GM12873 (cell line): Measurements from ENCODE around the gene LIN37.

Experiments
- TF ChIP-seq, protein P1 (sequence below): IDR thresholded peaks from 2 replicates; pipeline ENCODE4 v1.5.1; 2012; ENCODE audit warnings: low read depth, mild to moderate bottlenecking, moderate library complexity, low read length, control low read depth; ENCODE audit not compliant: insufficient read depth; ENCODE audit errors: missing control alignments

Gene LIN37

DNA sequence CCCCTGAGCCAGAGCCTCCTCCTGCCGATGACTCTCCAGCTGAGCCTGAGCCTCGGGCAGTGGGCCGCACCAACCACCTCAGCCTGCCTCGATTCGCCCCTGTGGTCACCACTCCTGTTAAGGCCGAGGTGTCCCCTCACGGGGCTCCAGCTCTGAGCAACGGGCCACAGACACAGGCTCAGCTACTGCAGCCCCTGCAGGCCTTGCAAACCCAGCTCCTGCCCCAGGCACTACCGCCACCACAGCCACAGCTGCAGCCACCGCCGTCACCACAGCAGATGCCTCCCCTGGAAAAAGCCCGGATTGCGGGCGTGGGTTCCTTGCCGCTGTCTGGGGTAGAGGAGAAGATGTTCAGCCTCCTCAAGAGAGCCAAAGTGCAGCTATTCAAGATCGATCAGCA is 27.0 kb upstream of the LIN37 start:
- TF ChIP-seq, protein P1, sequence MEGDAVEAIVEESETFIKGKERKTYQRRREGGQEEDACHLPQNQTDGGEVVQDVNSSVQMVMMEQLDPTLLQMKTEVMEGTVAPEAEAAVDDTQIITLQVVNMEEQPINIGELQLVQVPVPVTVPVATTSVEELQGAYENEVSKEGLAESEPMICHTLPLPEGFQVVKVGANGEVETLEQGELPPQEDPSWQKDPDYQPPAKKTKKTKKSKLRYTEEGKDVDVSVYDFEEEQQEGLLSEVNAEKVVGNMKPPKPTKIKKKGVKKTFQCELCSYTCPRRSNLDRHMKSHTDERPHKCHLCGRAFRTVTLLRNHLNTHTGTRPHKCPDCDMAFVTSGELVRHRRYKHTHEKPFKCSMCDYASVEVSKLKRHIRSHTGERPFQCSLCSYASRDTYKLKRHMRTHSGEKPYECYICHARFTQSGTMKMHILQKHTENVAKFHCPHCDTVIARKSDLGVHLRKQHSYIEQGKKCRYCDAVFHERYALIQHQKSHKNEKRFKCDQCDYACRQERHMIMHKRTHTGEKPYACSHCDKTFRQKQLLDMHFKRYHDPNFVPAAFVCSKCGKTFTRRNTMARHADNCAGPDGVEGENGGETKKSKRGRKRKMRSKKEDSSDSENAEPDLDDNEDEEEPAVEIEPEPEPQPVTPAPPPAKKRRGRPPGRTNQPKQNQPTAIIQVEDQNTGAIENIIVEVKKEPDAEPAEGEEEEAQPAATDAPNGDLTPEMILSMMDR, result no peak

DNA sequence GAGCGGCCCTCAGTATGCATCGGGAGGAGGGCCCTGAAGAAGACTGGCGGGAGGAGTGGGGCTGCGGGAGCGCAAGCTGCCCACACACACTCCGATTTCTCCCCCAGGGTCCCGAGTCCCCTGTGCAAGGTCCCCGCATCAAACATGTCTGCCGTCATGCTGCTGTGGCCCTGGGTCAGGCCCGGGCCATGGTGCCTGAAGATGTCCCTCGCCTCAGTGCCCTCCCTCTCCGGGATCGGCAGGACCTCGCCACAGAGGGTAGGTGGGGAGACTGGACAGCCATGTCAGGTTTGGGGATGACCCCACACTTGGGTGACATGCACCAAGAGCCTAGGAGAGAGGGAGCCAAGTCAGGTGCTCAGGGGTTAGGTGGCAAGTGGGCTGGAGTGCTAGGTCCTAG is 25.9 kb upstream of the LIN37 start:
- TF ChIP-seq, protein P1, result no peak

DNA sequence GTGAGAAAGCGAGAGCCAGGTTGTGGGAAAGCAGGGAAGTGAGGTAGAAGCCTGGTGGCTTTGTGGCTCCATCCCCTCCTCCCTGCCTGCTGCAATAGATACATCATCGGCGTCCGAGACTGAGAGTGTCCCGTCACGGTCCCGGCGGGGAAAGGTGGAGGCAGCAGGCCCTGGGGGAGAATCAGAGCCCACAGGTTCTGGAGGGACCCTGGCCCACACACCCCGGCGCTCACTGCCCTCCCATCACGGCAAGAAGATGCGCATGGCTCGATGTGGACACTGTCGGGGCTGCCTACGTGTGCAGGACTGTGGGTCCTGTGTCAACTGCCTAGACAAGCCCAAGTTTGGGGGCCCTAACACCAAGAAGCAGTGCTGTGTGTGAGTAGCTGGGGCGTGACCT is 25.5 kb upstream of the LIN37 start:
- TF ChIP-seq, protein P1, result no peak

DNA sequence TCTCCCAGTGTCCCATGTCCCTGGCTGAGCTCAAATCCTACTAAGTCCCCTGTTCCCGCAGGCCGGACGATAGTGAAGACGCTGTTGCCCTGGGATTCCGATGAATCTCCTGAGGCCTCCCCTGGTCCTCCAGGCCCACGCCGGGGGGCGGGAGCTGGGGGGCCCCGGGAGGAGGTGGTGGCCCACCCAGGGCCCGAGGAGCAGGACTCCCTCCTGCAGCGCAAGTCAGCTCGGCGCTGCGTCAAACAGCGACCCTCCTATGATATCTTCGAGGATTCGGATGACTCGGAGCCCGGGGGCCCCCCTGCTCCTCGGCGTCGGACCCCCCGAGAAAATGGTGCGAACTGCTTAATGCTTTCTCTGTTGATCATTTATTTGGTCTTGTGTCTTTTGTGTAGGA is 24.7 kb upstream of the LIN37 start:
- TF ChIP-seq, protein P1, result no peak

DNA sequence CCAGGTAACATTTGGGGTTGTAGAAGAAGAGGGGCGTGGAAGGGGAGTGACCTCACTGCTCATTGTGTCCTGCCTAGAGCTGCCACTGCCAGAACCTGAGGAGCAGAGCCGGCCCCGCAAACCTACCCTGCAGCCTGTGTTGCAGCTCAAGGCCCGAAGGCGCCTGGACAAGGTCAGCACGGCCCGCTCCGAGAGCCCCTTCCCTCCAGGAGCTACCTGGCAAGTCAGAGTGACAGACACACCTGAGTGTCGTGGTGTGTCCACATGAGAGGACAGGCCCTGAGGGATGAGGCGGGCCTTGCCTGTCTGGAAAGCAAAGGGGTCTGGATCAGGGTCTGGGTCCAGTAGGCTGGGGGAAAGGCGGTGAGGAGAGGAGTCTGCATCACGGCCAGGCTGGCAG is 23.8 kb upstream of the LIN37 start:
- TF ChIP-seq, protein P1, result no peak

DNA sequence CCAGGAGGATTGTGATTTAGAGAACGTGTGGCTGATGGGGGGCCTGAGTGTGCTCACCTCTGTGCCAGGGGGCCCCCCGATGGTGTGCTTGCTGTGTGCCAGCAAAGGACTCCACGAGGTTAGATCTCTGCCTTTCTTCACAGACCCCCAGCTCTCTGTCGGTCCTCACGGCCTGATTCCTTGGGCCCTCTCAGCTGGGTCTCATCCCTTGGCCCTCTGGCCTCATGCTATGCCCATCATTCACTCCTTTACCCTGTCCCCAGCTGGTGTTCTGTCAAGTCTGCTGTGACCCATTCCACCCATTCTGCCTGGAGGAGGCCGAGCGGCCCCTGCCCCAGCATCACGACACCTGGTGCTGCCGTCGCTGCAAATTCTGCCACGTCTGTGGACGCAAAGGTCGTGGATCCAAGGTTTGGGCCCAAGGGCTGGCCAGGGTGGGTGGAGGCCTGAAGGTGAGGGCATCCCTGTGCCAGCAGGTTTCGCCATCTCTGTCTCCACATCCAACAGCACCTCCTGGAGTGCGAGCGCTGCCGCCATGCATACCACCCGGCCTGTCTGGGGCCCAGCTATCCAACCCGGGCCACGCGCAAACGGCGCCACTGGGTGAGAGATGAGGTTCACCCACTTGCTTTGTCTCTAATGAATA is 23.0 kb upstream of the LIN37 start:
- TF ChIP-seq, protein P1, result no peak

DNA sequence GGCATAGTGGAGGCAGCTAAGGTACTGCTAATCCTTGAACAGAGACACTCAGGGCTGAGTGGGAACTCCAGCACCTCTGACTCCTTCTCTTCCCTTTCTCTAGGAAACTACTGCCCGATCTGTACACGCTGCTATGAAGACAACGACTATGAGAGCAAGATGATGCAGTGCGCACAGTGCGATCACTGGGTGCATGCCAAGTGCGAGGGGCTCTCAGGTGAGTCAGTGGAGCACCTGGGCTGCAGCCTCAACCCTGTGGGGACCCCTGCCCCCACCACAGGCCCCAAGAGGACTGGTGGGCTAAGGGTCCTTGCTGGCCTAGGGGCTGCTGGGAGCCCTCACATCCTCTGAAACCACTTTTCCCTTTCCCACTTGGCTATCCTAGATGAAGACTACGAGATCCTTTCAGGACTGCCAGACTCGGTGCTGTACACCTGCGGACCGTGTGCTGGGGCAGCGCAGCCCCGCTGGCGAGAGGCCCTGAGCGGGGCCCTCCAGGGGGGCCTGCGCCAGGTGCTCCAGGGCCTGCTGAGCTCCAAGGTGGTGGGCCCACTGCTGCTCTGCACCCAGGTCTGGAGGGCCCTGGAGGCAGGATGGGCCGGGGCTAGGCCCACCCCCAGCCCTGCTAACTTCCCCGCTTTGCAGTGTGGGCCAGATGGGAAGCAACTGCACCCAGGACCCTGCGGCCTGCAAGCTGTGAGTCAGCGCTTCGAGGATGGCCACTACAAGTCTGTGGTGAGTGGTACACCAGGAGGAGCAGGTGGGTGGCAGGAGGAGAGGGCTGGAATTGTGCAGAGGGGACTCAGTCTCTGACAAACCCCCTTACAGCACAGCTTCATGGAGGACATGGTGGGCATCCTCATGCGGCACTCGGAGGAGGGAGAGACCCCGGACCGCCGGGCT is 21.1 kb upstream of the LIN37 start:
- TF ChIP-seq, protein P1, result no peak
